Medulla oblongata (tissue), 1 donor: Measurements from ENCODE around the gene P3H3.
"Not testable (repeated sequence)": the region's sequence is repeated elsewhere in the genome, so short reads cannot be mapped to it uniquely, and the experiment has no call there.

ENCODE experiments used
- DNase-seq: peaks from one replicate; pipeline ENCODE4 v3.0.0-alpha.2; 2015; ENCODE audit errors: extremely low spot score

Gene P3H3

GRCh38 chr12:6866163-6866919 is 38.1 kb downstream of the P3H3 start:
- DNase-seq, result no peak

DNA sequence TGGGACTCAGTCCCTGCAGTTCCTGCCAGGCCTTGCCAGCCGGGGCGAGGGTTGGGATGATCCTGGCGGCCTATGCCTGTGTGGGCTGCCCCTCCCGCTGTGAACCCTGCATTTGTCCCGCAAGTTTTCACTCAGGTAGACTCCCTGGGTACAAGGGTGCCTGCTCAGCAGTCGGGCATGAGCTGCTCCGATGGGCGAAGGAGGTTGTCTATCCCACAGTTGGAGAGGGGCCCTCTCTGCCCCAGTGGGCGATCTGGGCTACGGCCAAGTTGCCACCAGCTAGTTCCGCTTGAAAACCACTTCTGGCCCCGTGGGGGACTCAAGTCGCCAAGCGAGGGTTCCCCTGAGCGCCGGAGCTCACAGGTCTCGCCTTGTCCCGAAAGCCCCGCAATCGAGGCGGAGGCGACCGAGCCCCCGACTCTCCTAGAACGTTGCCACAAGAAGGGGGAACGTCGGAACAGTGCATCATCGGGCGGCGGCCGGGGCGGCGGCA is 38.8 kb downstream of the P3H3 start:
- DNase-seq, result peak; percentile 54

DNA sequence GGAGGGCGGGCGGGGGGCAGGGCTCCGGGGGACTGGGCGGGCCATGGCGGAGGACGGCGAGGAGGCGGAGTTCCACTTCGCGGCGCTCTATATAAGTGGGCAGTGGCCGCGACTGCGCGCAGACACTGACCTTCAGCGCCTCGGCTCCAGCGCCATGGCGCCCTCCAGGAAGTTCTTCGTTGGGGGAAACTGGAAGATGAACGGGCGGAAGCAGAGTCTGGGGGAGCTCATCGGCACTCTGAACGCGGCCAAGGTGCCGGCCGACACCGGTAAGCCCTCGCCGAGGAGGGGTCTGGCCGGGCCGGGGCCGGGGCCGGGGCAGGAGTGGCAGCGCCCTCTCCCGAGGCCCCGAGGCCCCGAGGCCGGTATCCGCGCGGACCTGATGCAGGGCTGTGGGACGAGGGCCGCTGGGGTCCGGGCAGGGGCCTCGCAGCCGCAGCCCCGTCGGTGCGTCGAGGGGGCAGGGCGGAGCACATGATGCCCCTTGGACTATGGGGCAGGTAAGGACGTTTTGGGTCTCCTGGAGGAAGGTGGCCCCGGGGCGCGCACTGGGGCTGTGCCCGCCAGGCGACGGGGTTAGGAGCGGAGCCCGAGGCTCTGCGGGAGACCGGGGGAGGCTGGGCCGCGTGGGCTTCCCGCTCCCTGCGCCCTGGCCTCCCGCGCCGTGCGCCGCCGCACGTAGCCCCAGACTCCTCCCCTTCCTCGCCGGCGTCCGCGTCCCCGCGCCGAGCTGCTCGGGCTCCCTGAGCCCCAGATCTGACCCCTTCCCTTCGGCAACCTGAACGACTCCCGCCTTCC is 39.4 kb downstream of the P3H3 start, which contains the start of gene TPI1:
TSS of gene TPI1 (plus strand) at position 119 of the 798 bp plus-strand sequence. CDS start at position 155, 36 bp downstream.
- DNase-seq, result peak; percentile 84

DNA sequence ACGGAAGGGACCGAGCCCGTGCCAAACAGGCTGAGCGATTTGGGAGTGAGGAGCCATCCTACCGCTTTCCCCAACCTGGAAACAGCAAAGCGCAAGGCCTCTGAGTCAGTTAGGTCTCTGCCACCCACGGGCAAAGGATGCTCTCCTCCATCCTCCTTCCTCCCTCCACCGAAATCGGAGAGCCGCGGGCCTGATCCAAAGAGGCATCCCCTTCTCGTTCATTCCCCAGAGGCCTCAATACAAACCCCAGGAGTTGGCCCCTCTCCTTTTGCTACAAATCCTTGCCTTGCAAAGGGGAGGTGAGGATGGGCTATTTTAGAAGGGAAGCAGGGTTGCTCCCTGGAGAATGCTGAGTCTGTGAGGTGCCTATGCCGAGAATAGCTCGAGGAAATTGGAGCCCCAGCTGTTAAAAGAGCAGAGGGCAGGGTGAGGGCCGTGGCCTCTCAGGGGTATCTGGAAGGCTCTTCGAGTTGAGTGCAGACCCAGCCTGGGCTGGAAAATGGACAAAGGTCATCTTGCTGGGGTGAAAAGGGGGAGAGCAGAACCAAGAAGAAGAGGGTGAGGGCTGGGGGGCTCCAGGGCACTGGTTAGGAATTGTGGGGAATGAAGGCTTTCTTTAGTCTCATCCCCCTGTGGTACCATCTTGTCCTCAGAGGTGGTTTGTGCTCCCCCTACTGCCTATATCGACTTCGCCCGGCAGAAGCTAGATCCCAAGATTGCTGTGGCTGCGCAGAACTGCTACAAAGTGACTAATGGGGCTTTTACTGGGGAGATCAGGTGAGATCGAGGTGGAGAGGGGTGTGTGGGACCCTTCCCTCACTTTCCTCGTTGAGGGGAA is 40.2 kb downstream of the P3H3 start:
- DNase-seq, result no peak

DNA sequence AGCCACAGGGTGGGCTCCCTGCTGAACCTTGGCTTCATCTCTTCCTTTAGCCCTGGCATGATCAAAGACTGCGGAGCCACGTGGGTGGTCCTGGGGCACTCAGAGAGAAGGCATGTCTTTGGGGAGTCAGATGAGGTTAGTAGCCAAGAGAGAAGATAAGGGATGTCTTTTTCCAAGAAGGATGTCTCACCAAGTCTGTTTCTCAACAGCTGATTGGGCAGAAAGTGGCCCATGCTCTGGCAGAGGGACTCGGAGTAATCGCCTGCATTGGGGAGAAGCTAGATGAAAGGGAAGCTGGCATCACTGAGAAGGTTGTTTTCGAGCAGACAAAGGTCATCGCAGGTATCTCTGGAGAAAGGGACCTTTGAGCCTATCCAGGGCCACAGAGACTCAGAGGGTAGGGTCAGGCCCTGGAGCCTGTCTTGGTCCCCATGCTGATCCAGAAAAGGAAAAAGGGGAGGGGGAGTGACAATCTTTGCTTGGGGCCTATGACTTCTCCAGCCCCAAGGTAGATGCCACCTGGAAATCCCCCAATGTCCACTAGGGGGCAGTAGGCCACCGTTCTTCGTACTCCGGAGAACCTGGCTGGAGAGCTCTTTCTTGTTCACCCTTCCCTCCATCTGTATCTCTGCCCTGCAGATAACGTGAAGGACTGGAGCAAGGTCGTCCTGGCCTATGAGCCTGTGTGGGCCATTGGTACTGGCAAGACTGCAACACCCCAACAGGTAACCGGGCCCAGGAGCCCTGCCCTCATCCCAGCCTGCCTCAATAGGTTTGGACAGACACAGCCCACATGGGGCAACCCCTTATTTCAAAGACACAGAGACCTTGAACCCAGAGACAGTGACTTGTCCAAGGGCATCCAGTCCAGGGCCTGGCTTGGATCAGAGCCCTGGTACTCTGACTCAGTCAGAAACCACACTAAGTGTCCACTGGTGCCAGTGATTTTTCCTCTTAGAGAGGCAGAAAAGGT is 41.1 kb downstream of the P3H3 start:
- peak; percentile 91 for DNase-seq

DNA sequence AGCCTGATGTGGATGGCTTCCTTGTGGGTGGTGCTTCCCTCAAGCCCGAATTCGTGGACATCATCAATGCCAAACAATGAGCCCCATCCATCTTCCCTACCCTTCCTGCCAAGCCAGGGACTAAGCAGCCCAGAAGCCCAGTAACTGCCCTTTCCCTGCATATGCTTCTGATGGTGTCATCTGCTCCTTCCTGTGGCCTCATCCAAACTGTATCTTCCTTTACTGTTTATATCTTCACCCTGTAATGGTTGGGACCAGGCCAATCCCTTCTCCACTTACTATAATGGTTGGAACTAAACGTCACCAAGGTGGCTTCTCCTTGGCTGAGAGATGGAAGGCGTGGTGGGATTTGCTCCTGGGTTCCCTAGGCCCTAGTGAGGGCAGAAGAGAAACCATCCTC is 42.1 kb downstream of the P3H3 start:
- not testable (repeated sequence) for DNase-seq

GRCh38 chr12:6871052-6871957 is 43.1 kb downstream of the P3H3 start:
- no peak for DNase-seq

- DNase-seq, result peak; percentile 87
These were observed 44.2 kb downstream of the P3H3 start for GRCh38 chr12:6872073-6873048.

GRCh38 chr12:6873094-6874014 is 45.1 kb downstream of the P3H3 start, which contains the start of gene SPSB2:
Gene SPSB2, minus strand, starts transcription at chr12:6873303. Its CDS starts 402 bp downstream, at chr12:6872901.
- DNase-seq, result peak; percentile 95

DNA sequence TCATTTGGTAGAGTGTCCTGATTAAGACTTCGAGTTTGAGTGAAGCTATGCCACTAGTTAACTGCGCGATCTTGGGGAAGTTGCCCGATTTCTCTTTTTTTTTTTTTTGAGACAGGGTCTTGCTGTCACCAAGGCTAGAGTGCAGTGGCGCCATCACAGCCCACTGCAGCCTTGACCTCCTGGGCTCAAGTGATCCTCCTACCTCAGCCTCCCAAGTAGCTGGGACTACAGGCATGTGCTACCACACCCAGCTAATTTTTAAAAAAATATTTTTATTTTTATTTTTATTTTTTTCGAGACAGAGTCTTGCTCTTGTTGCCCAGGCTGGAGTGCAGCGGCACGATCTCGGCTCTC is 45.8 kb downstream of the P3H3 start:
- DNase-seq, result not testable (repeated sequence)

DNA sequence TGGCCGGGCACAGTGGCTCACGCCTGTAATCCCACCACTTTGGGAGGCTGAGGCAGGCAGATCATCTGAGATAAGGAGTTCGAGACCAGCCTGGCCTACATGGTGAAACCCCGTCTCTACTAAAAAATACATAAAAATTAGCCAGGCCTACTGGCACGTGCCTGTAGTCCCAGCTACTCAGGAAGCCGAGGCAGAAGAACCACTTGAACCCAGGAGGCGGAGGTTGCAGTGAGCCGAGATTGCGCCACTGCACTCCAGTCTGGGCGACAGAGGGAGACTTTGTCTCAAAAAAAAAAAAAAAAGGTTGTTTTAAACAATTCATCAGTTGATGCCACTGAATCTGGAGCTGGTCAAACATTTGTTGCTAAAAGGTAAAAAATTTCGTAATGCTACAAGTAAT is 51.6 kb downstream of the P3H3 start:
- DNase-seq, result not testable (repeated sequence)

- DNase-seq, result no peak
These were observed 55.0 kb downstream of the P3H3 start for GRCh38 chr12:6883252-6883651.

DNA sequence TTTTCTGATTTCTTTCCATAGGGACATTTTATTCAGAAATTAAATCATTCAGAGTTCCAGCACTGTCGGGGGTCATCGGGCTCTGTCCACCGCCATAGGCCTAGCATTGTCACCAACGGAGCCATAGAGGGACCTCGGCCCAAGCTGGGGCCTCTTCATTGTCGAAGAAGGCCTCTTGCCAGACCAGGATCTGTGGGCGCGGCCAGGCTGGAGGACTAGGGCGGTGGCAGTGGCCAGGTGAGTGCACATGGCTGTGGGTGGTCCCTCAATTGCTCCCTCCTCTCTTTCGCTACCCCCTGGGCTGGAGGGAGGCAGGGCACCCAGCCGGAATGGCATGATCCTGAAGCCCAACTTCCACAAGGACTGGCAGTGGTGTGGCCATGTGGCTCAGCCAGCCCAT is 55.5 kb downstream of the P3H3 start:
- DNase-seq, result no peak

DNA sequence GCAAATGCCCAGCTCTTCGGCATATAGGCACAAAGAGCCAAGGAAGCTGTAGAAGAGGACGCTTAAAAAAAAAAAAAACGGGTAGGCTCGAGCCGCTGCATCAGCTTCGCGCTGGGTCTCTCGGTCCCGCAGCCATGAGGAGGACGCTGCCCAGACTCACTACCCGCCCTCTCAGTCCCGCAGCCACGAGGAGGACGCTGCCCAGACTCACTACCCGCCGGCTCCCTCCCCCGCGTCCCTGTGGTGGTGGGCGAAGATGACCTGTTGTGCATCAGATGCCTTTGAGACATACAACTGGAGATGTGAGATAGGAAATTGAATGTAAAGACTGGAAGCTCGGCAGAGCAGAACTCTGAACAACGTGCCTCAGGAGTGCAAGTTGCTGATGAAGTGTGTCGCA is 56.3 kb downstream of the P3H3 start:
- no peak for DNase-seq

DNA sequence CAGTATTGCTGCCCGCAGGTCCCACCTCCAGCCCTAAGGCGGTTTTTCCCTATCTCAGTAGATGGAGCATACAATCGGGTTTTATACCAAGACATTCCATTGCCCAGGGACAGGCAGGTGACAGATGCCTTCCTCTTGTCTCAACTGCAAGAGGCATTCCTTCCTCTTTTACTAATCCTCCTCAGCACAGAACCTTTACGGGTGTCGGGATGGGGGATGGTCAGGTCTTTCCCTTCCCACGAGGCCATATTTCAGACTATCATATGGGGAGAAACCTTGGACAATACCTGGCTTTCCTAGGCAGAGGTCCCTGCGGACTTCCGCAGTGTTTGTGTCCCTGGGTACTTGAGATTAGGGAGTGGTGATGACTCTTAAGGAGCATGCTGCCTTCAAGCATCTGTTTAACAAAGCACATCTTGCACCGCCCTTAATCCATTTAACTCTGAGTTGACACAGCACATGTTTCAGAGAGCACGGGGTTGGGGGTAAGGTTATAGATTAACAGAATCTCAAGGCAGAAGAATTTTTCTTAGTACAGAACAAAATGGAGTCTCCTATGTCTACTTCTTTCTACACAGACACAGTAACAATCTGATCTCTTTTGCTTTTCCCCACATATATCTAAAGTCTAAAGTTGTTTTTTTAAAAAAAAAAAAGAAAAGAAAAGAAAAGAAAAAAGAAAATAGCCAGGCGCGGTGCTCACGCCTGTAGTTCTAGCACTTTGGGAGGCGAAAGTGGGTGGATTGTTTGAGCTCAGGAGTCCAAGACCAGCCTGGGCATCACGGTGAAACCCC is 58.2 kb downstream of the P3H3 start:
- DNase-seq, result not testable (repeated sequence)

DNA sequence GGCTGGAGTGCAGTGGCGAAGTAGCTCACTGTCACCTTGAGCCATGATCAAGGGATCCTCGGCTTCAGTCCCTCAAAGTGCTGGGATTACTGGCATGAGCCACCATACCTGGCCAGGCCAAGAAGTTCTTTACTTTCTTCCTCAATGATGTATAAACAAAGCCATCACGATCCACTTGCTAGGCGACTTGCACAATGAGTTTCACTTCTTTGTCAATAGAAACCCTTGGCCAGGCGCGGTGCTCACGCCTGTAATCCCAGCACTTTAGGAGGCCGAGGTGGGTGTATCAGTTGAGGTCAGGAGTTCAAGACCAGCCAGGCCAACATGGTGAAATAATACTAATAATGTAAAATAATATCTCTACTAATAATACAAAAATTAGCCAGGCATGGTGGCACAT is 59.3 kb downstream of the P3H3 start:
- peak; percentile 7 for DNase-seq
